SIG-M5 treated with dmso at 0.1 percent for 504 hours (cell line): Measurements from ENCODE around the gene TPGS2.
"Not testable (repeated sequence)": the region's sequence is repeated elsewhere in the genome, so short reads cannot be mapped to it uniquely, and the experiment has no call there.

Source experiments
- DNase-seq: peaks from one replicate; lab custom pipeline; 2025; ENCODE audit not compliant: unreplicated experiment; lab: John Stamatoyannopoulos, UW

Gene TPGS2, protein sequence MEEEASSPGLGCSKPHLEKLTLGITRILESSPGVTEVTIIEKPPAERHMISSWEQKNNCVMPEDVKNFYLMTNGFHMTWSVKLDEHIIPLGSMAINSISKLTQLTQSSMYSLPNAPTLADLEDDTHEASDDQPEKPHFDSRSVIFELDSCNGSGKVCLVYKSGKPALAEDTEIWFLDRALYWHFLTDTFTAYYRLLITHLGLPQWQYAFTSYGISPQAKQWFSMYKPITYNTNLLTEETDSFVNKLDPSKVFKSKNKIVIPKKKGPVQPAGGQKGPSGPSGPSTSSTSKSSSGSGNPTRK

DNA sequence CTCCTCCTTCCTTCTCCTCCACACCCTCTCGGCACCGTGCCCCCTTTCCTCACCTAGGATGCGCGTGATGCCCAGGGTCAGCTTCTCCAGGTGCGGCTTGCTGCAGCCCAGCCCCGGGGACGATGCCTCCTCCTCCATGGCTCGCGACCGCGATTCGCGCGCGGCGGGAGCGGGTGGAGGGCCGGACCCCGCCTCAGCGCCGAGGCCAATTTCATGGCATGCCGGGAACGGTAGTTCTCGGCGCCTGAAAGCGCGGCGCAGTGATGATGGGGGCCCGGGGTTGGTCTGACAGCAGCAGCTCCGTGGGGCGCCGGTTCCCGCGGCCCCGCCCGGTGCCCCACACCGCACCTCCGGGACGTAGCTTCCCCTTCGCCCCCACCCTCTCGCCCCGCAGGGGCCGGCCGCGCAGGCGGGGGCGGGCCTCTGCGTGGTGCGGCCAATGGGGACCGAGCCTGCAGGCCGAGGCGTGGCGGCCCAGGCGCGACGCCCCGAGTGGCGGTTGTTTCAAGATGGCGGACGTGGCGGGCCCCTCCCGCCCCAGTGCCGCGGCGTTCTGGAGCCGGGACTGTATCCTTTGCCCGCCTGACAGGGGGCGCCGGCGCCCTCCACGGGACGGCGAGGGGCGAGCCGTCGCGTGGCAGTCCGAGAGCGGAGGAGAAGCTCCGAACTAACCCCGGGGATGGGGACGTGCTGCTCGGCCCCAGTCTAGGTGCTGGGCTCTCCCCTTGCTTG, at the start of gene TPGS2, which contains the start of gene KIAA1328:
TPGS2 (minus strand) TSS at position 373 of the 732 bp plus-strand sequence; CDS start at position 138, 235 bp downstream.
KIAA1328 (plus strand) TSS at position 498 of the 732 bp plus-strand sequence; CDS start at position 510, 12 bp downstream.
- peak; percentile 86 for DNase-seq

DNA sequence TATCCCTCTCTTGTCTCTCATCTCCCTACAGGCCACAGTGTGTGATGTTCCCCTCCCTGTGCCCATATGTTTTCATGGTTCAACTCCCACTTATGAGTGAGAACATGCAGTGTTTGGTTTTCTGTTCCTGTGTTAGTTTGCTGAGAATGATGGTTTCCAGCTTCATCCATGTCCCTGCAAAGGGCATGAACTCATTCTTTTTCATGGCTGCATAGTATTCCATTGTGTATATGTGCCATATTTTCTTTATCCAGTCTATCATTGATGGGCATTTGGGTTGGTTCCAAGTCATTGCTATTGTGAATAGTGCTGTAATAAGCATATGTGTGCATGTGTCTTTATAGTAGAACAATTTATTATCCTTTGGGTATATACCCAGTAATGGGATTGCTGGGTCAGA, 45.0 kb upstream of the TPGS2 start:
- not testable (repeated sequence) for DNase-seq

DNA sequence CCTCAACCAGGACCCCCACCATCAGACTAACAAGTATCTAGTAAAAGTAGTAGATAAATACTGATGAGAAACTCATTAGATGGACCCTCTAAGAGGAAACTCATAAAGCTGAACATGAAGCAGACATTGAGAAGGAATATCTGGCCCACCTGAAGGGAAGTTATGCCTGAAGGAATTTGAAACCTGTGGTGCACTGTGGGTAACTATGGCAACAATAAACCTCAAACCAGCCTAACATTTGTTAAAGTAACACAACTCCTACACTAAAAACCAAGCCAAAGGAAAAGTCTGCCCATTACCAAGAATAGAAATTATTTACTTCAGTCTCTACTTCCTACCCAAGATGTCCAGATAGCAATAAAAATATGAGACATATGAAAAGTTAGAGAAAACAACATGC, 43.5 kb upstream of the TPGS2 start:
- DNase-seq: no peak

DNA sequence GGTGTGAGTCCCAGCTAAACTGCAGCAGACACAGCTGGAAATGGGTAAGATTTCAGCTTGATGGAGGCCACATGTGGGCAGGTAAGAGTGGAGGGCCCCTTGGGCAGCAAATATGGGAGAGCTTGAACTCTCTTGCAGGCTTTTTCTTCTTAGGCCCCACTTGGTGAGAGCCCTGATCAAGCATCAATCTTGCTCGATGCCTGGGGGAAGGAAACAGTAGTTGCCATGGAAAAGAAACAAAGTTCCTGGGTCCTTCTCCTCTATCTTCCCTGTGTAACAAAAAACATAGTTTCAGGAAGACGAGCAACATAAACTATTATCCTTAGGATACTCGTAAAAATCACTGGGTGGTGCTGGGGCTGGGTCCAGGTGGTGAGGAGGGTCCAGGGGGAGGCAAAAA, 43.0 kb upstream of the TPGS2 start:
- DNase-seq: no peak

DNA sequence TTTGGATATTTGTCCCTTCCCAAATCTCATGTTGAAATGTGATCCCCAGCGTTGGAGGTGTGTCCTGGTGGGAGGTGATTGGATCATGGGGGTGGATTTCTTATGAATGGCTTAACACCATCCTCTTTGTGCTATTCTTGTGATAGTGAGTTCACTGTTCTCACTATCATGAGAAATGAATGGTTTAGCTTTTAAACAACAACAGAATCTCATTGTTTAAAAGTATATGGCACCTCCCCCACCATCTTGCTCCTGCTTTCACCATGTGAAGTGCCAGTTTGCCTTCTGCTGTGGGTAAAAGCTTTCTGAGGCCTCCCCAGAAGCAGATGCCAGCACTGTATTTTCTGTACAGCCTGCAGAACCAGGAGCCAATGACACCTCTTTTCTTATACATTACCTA, 38.3 kb upstream of the TPGS2 start:
- DNase-seq: no peak

DNA sequence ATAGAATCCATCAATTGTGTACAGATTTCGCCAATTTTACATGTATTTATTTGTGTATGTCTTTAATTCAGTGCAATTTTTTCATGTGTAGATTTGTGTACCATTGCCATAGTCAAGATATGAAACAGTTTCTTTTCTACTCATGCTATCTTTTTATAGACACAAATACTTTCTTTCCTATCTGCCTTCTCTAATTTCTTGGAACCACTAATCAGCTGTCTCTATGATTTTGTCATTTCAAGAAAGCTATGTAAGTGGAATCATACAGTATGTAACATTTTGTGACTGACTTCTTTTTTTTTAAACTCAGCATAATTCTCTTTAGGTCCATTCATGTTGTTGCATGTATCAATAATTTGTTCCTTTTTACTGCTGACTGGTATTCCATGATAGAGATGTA, 33.4 kb upstream of the TPGS2 start:
- DNase-seq: no peak

DNA sequence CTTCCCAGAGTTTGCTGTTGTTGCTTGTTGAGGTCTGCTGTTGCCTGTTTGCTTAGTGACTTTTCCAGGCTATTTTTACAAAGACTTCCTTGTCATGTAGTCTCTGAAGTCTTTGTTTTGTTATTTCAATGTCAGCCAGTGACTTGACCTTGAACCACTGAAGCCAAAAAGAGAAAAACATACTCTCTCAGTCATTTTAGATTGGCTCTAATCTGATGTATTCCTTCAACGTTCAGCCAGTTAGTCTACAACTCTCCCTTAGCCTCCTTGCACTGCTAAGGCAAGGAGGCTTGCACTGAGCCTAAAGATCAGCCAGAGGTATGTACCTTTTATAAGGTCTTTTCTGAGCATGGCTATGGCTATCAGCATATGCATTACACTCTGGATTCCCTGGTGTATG, 28.0 kb upstream of the TPGS2 start:
- DNase-seq: no peak

DNA sequence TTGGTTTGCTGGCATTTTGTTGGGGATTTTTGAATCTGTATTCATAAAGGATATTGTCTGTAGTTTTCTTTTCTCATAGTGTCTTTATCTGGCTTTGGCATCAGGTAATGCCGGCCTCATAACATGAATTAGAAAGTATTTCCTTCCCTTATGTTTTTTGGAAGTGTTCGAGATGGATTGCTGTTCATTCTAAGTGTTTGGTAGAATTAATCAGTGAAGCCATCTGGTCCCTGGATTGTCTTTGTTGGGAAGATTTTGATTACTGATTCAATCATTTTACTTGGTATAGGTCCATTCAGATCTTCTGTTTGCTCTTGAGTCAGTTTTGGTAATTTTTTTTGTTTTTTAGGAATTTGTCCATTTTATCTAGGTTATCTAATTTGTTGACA, 22.4 kb upstream of the TPGS2 start:
- no peak for DNase-seq

DNA sequence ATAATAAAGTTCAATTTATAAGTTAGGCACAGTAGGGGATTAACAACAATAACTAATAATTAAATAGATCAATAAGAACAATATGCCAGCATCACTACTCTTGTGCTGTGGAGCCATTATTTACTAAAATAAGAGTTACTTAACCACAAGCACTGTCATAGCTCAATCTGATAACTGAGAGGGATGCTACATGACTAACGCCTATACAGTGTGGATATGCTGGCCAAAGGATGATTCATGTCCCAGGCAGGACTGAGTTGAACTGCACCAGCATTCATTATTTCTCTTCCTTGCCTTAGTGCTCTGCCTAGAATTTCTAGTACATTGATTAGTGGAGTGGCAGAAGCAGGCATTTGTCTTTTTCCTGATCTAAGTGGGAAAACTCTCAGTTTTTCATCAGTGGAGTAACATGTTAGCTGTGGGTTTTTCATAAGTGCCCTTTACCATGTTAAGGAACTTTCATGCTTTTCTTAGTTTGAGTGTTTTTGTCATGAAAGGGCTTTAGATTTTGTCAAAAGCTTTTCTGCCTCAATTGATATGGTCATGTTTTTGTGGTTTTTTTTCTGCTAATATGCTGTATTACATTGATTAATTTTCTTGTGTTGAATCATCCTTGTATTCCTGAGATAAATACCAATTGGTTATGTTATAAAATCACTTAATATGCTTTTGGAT, 21.9 kb upstream of the TPGS2 start:
- DNase-seq: no peak

DNA sequence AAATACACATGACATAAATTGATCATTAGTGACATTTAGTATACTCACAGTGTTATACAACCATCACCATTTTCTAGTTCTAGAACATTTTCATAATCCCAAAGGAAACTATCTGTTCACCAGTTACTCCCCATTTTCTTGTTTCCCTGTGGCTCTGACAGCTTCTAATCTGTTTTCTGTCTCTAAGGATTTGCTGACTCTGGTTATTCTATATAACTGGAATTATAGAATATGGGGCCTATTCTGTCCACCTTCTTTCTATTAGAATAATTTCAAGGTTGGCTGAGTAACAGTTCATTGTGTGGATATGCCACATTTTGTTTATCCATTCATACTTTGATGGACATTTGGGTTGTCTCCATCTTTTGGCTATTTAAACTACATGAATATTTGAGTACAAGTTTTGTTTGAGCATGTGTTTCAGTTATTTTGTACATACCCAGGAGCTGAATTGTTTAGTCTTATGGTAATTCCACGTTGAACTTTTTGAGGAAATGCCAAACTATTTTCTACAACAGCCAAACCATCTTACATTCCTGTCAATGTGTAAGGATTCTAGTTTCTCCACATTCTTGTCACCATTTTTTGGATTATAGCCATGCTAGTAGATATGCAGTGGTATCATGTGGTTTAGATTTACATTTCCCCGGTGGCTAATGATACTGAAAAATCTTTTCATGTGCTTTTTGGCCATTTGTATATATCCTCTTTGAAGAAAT, 20.6 kb upstream of the TPGS2 start:
- no peak for DNase-seq

DNA sequence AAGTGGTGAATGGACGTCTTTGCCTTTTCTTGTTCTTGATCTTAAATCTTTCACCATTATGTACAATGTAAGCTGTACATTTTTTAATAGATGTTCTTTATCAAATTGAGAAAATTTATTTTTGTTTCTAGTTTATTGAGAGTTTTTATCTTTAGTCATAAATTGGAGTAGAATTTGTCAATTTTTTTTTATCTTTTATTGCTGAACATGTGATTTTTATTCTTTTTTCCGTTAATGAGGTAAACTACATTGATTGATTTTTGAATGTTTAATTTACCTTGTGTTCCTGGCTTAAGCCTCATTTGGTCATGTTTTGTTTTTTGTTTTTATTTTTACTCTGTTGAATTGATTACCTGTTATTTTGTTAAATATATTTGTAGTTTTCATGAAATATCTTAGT, 19.8 kb upstream of the TPGS2 start:
- no peak for DNase-seq

DNA sequence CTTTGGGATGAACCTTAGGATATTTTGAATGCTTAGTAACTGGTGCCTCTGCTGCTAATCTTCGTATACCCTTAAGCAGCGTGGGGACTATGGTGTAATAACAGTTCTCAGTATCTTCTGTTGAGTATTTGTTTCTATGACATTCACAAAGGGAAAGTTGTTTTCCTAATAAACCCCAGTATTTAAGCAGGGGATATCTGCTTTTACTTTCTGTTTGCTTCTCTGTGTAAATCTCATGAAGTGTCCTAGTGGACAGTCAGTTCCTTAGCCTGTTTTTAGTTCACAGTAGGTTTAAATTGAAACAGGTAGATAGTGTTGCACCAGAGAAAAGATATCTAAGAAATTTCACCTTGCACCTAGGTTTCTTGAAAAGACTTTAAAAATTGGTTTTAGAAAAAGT, 15.0 kb upstream of the TPGS2 start:
- DNase-seq: no peak

DNA sequence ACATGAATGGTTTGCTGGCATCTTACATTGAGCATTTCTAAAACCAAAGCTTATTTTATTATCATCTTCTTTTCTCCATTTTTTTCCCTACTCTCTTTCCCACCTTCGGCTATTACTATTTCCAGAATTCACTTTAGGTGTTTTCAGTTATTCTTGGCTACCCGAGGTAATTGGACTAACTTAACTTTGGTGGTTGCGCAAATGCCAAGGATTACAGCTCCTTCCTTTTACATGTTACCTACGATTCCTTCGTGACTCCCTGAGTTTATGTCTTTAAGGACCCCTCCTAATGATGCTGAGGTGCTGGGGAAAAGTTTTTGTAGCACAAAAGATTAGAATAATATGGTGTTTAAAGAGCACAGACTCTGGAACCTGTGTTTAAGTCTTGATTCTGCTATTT, 14.4 kb upstream of the TPGS2 start:
- no peak for DNase-seq

DNA sequence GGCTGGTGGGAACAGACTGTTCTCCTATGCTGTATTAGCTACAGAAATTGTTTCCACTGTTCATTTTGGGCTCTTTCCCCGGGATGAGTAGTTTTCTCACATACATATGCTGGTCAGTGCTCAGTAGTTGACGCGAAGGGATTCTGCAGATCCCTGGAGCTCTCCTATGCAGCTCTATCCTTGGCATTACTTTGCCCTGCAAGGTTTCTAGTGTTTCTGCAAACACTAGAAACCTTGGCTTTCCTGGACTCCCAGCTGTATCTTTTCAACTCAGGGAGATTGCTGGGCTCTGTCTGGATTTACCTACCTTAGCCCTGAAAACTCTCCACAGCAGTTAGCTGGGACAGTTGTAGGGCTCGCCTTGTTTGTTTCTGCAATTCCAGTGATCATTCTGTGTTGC, 11.0 kb upstream of the TPGS2 start:
- DNase-seq: no peak

DNA sequence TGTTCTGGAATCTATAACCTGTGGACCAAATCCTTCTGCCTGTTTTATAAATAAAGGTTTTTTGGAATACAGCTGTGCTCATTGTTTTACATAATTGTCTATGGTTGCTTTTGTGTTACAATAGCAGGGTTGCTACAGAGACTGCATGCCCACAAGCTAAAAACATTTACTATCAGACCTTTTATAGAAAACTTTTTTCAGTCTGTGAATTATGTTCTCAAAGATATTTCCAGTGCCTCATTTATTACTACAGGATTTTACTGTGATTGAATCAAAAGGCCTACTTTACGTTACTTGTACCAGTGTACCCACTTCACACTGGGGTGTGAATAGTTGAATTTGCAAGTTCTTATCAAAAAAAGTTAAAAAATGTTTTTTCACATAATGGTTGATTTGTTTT, 7.1 kb upstream of the TPGS2 start:
- no peak for DNase-seq

DNA sequence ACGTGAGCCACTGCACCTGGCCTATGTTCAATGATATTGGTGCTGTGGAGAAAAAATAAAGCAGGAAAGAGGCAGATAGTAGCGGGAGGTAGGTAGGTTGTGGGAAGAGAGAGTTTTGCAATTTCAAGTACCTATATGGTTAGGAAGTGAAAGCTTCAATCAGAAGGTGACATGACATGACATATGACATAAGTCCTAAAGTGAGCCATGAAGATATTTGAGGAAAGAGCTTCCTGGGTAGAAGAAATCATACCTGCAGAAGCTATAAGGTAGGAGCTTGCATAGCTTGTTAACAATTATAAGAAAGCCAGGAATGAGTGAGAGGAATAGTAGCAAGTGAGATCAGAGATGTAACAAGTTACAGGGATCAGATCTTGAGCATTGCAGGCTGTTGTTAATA, 4.3 kb upstream of the TPGS2 start:
- no peak for DNase-seq

DNA sequence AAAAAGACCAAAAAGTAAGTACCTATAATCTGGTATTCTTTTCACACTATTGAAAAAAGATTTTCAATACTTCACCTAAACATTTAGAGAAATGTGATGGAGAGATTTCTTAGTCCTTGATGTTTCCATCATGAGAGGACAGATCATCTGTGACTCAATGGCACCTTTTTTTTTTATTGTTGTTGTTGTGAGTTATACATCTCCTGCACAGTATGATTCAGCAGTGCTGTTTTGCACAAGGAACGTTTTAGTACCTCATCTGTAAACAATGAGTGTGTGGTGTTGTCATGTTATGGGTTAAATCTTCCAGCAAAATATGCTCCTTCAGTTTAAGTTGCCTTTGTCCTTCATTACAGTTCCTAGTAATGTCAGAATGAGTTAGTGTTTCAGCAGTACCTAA, 2.3 kb upstream of the TPGS2 start:
- no peak for DNase-seq

DNA sequence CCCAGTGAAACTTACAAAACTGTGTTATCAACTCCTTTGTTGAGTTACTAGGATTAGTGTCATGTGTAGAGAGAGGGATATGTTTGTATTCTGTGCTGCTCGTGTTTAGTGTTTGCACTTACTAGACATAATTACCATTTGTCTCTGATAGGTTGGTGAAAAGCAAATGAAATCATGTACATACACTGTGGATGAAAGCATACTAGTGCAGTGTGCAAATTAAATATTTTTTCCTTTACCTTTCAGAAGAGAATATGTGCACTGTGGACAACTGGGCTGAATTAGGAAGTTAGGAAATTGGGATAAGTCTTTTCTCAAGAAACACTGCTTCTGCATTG, 1.3 kb upstream of the TPGS2 start:
- no peak for DNase-seq

DNA sequence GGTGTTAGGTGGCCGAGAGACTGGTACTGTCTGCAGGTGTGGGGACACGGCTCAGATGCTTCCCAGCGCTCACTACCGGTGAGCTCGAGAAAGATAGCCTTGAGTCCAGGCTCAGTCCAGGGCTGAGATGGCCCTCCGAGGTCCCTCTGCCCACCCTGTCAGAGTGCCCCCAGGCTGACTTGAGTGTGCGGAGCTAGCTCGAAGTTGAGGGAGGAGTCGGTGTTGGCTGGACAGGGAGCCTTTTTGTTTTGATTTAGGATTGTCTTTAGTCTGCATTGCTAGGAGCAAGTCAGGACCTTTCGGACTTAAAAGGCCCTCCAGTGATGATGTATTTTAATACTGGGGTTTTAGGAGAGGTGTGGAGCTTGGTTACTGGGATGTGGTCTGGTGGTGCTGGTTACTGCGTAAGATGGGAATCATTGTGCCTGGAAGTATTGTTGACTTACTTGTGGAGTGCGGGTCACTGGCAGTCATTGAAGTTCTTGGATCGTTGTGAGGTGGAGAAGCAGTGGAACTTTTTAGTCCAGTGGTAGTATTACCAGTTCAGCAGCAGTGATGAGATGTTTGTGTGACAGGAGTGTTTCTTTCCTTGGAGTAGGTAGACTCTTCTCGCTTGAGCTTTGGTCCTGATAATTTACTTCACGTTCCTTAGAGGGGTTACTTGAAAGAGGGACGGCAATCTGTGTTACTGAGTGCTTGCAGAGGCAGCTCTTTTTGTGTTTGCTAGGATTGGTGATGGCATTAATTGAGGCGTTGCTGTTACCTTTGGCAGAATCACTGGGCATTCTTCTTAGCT, 758 bp upstream of the TPGS2 start:
- no peak for DNase-seq

DNA sequence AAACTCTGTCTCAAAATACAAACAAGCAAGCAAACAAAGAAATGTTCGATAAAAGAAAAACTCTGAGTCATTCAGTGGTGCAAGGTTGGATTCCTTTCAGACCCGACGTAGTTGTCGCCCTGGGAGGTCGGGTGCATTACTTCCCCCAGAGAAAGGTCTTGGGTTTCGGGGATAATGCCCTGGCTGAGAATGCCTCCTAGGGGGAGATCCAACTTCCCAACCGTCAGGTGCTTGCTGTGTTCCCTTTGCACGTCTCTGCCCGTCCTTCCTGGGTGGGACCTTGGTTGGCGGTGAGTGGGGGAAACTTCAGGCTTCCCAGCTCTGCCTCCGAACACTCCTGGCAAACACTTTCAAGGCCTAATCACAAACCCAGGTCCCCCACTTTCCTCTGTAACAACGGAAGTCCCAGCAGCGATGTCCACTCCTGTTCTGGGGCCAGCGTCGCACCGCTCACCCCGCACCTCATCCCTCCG, 609 bp downstream of the TPGS2 start:
- peak; percentile 56 for DNase-seq

DNA sequence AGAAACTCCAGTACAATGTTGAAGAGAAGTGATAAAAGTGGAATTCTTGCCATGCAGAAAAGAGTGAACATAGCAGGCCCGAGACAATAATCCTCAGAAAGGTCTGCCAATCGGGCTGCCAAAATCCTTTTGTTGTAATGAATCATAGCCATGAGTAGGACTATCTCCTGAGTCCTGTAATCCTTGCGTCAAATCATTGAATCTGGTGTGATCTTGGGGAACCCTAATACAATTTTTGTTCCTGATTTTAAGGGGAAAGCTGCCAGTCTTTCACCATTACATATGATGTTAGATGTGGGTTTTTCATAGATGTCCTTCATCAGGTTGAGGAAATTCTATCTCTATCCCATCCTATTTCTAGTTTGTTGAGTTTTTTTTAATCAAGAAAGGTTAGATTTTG, 2.2 kb downstream of the TPGS2 start:
- no peak for DNase-seq
